GM12878 (cell line): ENCODE data around the gene TNIP3. TPM values are rescaled to one million over a fixed set of nuclear protein-coding genes. Genes with fewer than 3 reads are reported as not detected.

Experiments used
- ATAC-seq: fragments of 200-7000 bp; cut with Tn5 transposase; 3 replicates; pipeline ENCODE4 v1.9.1; 2020; ENCODE audit warnings: mild to moderate bottlenecking, moderate library complexity
- BruUV-seq: library from RNA; stranded (reverse); fragments of 400-500 nt; replicated peaks from 2 replicates; lab custom pipeline; 2021; lab: Mats Ljungman, UMichigan
- CTCF ChIA-PET: fragments of 300-600 bp; sonication (Branson Sonifier 250); formaldehyde crosslinking; extraction: SDS; loops from one replicate; lab custom pipeline; 2021; ENCODE audit warnings: inconsistent platforms; lab: Yijun Ruan, JAX
- POLR2A ChIA-PET: fragments of 350-600 bp; formaldehyde crosslinking; extraction: SDS; loops from one replicate; lab custom pipeline; 2021; ENCODE audit warnings: inconsistent platforms; lab: Charles Lee
- RAD21 ChIA-PET: fragments of 300-600 bp; sonication (Branson Sonifier 250); formaldehyde crosslinking; loops from one replicate; lab custom pipeline; 2023; ENCODE audit warnings: antibody characterized with exemption; ENCODE audit not compliant: unreplicated experiment; lab: Charles Lee
- SMC1A ChIA-PET: fragments of 300-600 bp; sonication (Branson Sonifier 250); formaldehyde crosslinking; loops from one replicate; lab custom pipeline; 2023; ENCODE audit not compliant: unreplicated experiment, uncharacterized antibody; lab: Charles Lee
- DNase-seq: peaks from one replicate; pipeline ENCODE4 v3.0.0-alpha.2; 2011; ENCODE audit warnings: low read depth, low spot score
- FAIRE-seq: peaks from 3 replicates; lab custom pipeline; 2011; peaks lifted over from hg19 to GRCh38; lab: Jason Lieb, UNC
- H2AFZ ChIP-seq: 2 replicates; pipeline ENCODE4 v1.6.0; 2011; ENCODE audit warnings: low read depth, low read length, control low read depth; ENCODE audit not compliant: control insufficient read depth
- H3K27ac ChIP-seq: 2 replicates; pipeline ENCODE4 v1.5.1; 2011; ENCODE audit warnings: control low read depth; ENCODE audit not compliant: control insufficient read depth, insufficient read depth
- H3K27me3 ChIP-seq, 2 experiments: replicated peaks in 1 of 2; 2 replicates each; pipeline versions ENCODE4 v1.6.0 to v1.6.1; 2011; ENCODE audit warnings: low read length in 1 of 2; ENCODE audit not compliant: control insufficient read depth in 2 of 2, insufficient read depth in 2 of 2
- H3K36me3 ChIP-seq, 2 experiments: 2 replicates each; pipeline ENCODE4 v1.5.1; 2011; ENCODE audit warnings: low read length in 1 of 2; ENCODE audit not compliant: control insufficient read depth in 2 of 2, insufficient read depth in 2 of 2
- H3K4me1 ChIP-seq: 2 replicates; pipeline ENCODE4 v1.6.1; 2011; ENCODE audit warnings: mild to moderate bottlenecking, low read length, moderate library complexity, mixed read lengths; ENCODE audit not compliant: control insufficient read depth, insufficient read depth
- H3K4me2 ChIP-seq: 2 replicates; pipeline ENCODE4 v1.6.0; 2011; ENCODE audit warnings: control low read depth; ENCODE audit not compliant: control insufficient read depth, insufficient read depth
- H3K4me3 ChIP-seq: fragments of 200-600 bp; sonication (generic); 2 replicates; pipeline ENCODE4 v1.5.1; 2016
- H3K79me2 ChIP-seq: 2 replicates; pipeline ENCODE4 v1.6.0; 2011; ENCODE audit warnings: low read length; ENCODE audit not compliant: control insufficient read depth, insufficient read depth
- H3K9ac ChIP-seq: 2 replicates; pipeline ENCODE4 v1.8.0; 2011; ENCODE audit warnings: low read length, control low read depth, mixed read lengths; ENCODE audit not compliant: control insufficient read depth, insufficient read depth
- H3K9me3 ChIP-seq: replicated peaks from 3 replicates; pipeline ENCODE4 v1.5.1; 2011; ENCODE audit warnings: mild to moderate bottlenecking, low read length; ENCODE audit not compliant: control insufficient read depth, insufficient read depth
- H4K20me1 ChIP-seq: 2 replicates; pipeline ENCODE4 v1.6.0; 2011; ENCODE audit not compliant: control insufficient read depth, insufficient read depth
- ATF7 ChIP-seq: fragments of 450-650 bp; IDR thresholded peaks from 2 replicates; pipeline ENCODE4 v1.6.1; 2016; ENCODE audit warnings: low read depth, mild to moderate bottlenecking
- CBFB ChIP-seq: IDR thresholded peaks from 2 replicates; pipeline ENCODE4 v1.6.1; 2016; ENCODE audit warnings: antibody characterized with exemption, low read depth
- MTA3 ChIP-seq: IDR thresholded peaks from 2 replicates; pipeline ENCODE4 v1.6.1; 2012; ENCODE audit warnings: low read length, inconsistent platforms, borderline replicate concordance
- NFYB ChIP-seq: IDR thresholded peaks from 2 replicates; pipeline ENCODE4 v1.6.1; 2011; ENCODE audit warnings: low read depth, mild to moderate bottlenecking, low read length, improper control_type of control experiment, moderate library complexity; ENCODE audit not compliant: insufficient read depth
- SMAD5 ChIP-seq: IDR thresholded peaks from 2 replicates; pipeline ENCODE4 v1.6.1; 2016; ENCODE audit warnings: antibody characterized with exemption, low read depth
- SPI1 ChIP-seq: IDR thresholded peaks from 2 replicates; pipeline ENCODE4 v1.6.1; 2011; ENCODE audit warnings: low read depth, mild to moderate bottlenecking, low read length, moderate library complexity, borderline replicate concordance; ENCODE audit not compliant: insufficient read depth
- SREBF1 ChIP-seq: IDR thresholded peaks from 2 replicates; pipeline ENCODE4 v1.6.1; 2012; ENCODE audit warnings: mild to moderate bottlenecking, low read length
- SUPT20H ChIP-seq: IDR thresholded peaks from 2 replicates; pipeline ENCODE4 v1.6.1; 2011; ENCODE audit warnings: low read depth, mild to moderate bottlenecking, low read length, moderate library complexity, borderline replicate concordance; ENCODE audit not compliant: control insufficient read depth
- TCF7 ChIP-seq: IDR thresholded peaks from 2 replicates; pipeline ENCODE4 v1.6.1; 2014; ENCODE audit warnings: antibody characterized with exemption, borderline replicate concordance
- WGBS: methylation state at CpG from one replicate; pipeline ENCODE4 v1.1.6; 2016; ENCODE audit warnings: low lambda C conversion rate; ENCODE audit not compliant: insufficient replicate concordance, insufficient coverage; ENCODE audit errors: missing lambda C conversion rate; 5-methylcytosine and 5-hydroxymethylcytosine counted together
- in situ Hi-C: fragments of 300-500 bp; cut with MboI; formaldehyde crosslinking; loops from 9 replicates; pipeline ENCODE4 v1.14.3; 2018; ENCODE audit warnings: mixed read lengths
- intact Hi-C: fragments of 100-400 bp; cut with micrococcal nuclease; formaldehyde crosslinking; loops from one replicate; pipeline ENCODE4 v1.14.2; 2022; ENCODE audit not compliant: unreplicated experiment
- polyA plus RNA-seq, 11 experiments: library from polyadenylated mRNA; depleted of rRNA in 4 of 11; unstranded in 6 of 11; stranded (reverse) in 5 of 11; fragments of >200 nt; fragmentation: Nextera tagmentation in 4 of 11; fragmentation: Illumina TruSeq in 1 of 11; extraction: Ambion mirVana in 4 of 11; extraction: Trizol in 1 of 11; gene quantifications; 1 replicate in 1 of 11; 2 replicates in 10 of 11; pipeline versions ENCODE4 v1.2.1 to v1.2.3, GENCODE V29; 2011 to 2016; ENCODE audit warnings: inconsistent platforms in 2 of 11, missing spikeins in 2 of 11, low read depth in 1 of 11
- total RNA-seq, 4 experiments: library from RNA; depleted of rRNA in 3 of 4; stranded (reverse); fragments of >200 nt in 3 of 4; fragmentation: Illumina TruSeq in 1 of 4; extraction: Trizol in 1 of 4; gene quantifications; 2 replicates each; pipeline versions ENCODE4 v1.2.1 to v1.2.3, GENCODE V29; 2013 to 2021
- TF ChIP-seq, protein P1 (sequence below): IDR thresholded peaks from 2 replicates; pipeline ENCODE4 v1.6.1; 2012; ENCODE audit warnings: low read depth, low read length, improper control_type of control experiment
- TF ChIP-seq, protein P2 (sequence below): fragments of 450-650 bp; IDR thresholded peaks from 2 replicates; pipeline ENCODE4 v1.6.1; 2016; ENCODE audit warnings: mild to moderate bottlenecking

TNIP3 gene
- total and polyA plus RNA-seq, 10 of the 15 experiments (the other 5 are each of a cell fraction or from before 2014, with no cell fraction given), result 0.21 to 1.4 (median 0.67) TPM

DNA sequence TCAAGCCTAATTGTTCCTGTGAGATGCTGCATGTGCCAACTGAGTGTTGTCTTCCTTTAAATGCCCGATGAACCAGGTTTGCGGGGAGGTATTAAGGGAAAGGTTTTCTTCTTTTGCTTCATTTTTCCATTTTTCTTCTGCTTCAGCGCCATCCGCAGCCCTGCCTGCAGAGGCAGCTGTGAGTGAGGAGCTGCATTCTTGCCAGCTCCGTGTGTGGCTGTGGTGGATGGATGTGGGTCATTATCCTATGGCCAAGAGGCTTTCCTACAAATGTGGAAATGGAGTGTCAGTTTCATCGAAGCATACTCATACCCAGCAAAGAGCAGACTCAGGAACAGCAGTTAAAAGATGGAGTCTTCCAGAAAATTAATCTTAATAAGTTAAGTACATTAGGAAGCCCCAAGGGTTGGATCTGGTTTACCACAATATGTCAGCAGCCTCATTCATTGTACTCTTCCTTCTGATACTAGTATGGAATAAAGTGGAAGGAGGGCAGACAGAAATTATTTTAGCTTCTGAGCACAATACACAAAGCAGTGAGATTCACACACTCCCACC lies 37.6 kb downstream of the TNIP3 start (continued):
- TF ChIP-seq SMAD5 (no peak), SPI1 (no peak), TCF7 (no peak), ATF7 (no peak), SUPT20H (no peak), CBFB (no peak), SREBF1 (no peak)
- TF ChIP-seq, protein P1, sequence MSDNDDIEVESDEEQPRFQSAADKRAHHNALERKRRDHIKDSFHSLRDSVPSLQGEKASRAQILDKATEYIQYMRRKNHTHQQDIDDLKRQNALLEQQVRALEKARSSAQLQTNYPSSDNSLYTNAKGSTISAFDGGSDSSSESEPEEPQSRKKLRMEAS, result no peak
- TF ChIP-seq, all 136 proteins: peak for 0

DNA sequence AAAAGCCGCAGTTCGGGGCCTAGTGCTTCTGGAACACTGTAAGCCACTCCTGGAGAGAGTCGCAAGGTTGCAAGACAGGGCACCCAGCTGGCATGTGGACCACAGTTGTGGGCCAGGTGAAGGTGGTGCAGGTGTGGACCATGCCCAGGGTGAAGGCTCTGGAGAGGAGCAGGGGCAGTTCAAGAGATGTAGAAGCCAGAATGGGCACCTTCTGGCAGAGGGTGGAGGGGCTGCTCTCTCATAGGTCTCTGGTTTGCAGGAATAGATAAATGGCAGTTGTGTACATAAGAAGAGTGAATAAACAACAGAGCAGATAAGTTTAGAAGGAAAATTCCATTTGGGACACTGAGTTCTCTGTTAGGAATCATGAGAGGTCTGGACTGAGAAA lies 38.6 kb downstream of the TNIP3 start:
- Histone ChIP-seq H3K4me1 (no peaks in the 10 kb centered on the region), H3K4me3 (no peak overlapping the region), H3K4me2 (no peak overlapping the region), H3K27ac (no peak overlapping the region), H3K36me3 (no peaks in the 10 kb centered on the region), H3K9ac (no peak overlapping the region), H3K9me3 (no peaks in the 10 kb centered on the region), H3K79me2 (no peaks in the 10 kb centered on the region), H2AFZ (no peak overlapping the region), H3K27me3 (no peaks in the 10 kb centered on the region), H4K20me1 (no peaks in the 10 kb centered on the region)
- RAD21 ChIA-PET, result no interaction called here
- in situ Hi-C loops, result no loop called here
- CTCF ChIA-PET, result no interaction called here
- POLR2A ChIA-PET, result no interaction called here
- TF ChIP-seq NFYB (no peak), MTA3 (no peak)
- TF ChIP-seq, protein P2, sequence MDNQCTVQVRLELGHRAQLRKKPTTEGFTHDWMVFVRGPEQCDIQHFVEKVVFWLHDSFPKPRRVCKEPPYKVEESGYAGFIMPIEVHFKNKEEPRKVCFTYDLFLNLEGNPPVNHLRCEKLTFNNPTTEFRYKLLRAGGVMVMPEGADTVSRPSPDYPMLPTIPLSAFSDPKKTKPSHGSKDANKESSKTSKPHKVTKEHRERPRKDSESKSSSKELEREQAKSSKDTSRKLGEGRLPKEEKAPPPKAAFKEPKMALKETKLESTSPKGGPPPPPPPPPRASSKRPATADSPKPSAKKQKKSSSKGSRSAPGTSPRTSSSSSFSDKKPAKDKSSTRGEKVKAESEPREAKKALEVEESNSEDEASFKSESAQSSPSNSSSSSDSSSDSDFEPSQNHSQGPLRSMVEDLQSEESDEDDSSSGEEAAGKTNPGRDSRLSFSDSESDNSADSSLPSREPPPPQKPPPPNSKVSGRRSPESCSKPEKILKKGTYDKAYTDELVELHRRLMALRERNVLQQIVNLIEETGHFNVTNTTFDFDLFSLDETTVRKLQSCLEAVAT, result no peak
- BruUV-seq, result no TSS peak
- SMC1A ChIA-PET, result no interaction called here
- DNase-seq (no peak), ATAC-seq (no peak), FAIRE-seq (no peak)
- 98% methylated on average over 3 of the region's 3 CpGs for WGBS
- intact Hi-C loops, result no loop called here
